ENCODE data around the gene SNAP47.

The SNAP47 gene

DNA sequence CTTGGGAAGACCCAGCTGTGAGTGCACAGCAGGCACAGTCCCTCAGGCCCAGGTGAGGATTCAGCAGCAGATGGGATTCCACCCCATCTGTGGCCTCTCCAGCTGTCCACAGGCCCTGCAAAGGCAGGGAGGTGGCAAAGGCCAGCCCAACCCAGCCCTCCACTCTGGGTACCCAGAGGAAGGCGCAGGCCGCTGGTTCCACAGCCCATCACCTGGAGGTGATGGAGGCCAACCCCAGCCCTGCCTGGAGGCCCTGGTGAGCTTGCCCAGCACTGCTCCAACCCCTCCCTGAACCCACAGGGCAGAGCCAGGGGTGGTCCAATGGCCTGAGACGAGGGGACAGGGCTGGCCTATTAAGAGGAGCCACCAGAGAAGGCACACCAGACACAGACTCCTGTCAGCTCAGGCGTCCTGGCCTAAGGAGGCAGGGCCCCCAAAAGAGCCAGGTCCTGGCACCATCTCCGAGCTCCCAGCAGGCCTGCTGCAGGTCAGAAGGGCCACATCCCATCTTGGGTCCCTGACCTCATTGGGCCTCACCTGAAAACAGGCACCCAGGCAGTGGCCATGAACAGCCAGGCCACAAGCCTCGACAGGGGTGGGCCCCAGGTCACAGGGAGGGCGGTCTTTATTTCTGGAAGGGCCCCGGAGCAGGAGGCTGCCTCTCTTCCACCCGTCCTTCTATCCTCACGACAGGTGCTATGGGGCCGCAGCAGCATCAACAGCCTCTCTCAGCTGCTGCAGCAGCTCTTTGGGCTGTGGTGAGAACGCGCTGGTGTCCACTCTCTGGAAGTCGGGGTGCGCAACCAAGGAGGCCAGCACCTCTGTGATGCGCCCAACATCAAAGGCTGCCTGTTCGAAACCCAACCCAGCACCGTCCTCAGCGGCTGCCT, 3.3 kb upstream of the SNAP47 start:
- no peak for DNase-seq (ENCODE audit: low read depth in 2 of 2)

DNA sequence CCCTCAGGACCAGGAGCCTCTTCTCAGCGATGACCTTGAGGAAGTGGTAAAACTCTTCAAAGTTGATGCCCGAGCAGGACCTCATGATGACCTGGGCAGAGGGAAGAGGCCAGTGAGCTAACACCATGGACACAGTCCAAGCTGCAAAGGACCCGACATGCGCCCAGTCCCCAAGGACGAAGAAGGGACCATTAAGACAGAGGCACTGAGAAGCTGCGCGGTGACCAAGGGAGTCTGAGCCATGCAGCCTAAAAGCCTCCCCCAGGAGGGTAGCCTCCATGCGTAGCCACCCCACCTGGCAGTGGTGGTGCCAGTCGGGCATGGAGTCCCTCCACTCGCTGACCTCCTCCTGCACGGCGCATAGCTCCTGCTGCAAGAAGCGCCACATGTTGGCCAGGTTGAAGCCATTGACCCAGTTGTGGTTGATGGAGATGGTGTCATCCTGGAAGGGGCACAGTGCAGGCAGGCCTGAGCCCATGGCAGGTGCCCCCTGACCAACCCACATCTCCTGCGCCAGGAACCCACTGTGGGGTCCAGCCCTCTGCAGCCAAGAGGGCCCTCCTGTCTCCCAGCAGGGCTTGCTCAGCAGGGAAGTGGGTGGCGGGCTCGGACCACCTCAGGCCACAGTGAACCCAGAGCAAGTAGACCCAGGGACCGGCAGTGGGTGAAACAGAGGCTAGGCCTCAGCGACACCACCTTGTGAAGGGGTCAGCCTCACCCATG, 2.5 kb upstream of the SNAP47 start:
- no peak for DNase-seq (ENCODE audit: low read depth in 2 of 2)

DNA sequence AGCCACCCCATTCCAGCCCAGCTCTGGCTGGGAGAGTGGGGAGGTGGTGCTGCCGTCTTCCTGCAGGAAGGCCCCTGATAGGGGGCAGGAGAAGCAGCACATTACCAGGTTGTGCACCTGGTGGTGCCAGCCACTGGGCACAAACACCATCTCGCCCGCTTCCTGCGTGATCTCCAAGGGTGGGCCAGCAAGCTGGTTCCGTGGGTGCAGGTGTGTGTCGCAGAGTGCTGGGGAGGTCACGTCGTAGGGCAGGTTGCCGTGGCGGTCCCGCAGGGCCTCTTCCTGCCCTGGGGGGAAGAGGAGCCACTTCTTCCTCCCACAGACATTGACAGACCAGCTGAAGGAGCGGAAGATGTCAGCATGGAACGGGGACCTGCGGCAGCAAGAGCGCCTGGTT, 1.9 kb upstream of the SNAP47 start:
- DNase-seq (ENCODE audit: low read depth in 2 of 2), result no peak

DNA sequence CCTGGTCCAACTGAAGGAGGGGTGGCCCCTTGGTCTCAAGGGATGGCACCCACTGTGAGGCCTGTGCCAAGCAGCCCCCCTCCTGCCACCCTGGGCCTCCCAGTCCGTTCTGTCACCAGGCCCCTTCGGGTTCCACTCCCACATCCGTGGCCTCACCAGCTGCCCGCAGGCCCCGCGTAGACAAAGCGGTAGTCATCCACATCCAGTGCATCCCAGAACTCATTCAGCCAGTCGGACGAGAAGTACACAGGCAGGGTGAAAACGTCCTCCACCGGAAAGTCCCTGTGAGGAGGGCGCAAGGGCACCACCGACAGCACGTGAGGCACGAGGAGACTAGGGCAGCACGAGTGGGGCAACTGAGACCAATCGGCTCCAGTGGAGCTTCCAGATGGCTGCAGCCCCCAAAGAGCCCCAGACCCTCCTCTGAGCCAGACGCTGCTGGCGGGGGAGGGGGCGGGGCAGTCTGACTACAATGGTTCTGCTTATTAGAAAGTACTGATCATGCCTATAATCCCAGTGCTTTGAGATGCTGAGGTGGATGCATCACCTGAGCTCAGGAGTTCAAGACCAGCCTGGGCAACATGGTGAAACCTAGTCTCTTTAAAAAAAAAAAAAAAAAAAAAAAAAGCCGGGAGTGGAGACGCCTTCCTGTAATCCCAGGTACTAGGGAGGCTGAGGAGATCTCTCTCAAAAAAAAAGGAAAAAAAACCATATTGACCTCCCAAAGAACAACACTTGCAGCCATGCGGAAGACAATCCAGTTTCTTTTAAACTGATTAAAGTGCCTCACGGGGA, 1.3 kb upstream of the SNAP47 start:
- no peak for DNase-seq (ENCODE audit: low read depth in 2 of 2)

DNA sequence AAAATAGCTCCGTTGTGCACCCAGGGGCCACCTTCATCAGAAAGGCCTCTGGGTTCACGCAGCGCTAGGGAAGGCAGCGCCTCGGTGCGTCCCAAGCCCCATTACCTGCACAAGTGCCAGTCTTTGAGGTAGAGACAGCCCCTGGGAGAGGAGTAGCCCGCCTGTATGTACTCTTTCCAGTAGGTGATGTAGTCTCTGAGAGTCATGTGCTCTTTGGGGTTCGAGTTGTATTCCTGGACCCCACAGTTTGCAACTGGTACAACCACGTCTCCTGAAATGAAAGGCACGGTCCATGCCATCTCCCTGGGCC, 734 bp upstream of the SNAP47 start:
- no peak for DNase-seq (ENCODE audit: low read depth in 2 of 2)

DNA sequence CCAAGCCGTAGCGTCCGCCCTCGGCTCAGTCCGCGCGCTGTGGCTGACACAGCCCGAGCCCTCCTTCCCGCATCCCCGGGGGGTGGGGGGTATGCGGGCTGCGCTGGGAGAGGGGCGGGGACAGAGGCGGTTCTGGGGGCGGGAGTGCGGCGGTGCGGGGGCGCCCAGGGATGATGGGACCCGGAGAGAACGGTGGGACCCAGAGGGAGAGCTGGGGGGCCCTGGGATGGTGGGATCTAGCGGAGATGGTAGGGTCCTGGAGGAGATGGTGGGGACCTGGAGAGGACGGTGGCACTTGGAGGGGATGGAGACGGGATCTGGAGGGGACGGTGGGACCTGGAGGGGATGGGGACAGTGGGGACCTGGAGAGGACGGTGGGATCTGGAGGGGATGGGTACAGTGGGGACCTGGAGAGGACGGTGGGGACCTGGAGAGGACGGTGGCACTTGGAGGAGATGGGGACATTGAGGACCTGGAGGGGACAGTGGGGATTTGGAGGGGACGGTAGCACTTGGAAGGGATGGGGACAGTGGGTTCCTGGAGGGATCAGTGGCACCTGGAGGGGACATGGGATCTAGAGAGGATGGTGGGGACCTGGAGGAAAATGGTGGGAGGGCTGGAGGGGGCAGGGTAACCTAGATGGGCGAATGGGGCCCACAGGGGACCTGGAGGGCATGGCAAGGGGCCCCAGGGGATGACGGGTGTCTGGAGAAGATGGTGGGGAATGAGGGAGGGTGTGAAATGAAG, 477 bp downstream of the SNAP47 start:
- DNase-seq (ENCODE audit: low read depth in 2 of 2), result no peak

DNA sequence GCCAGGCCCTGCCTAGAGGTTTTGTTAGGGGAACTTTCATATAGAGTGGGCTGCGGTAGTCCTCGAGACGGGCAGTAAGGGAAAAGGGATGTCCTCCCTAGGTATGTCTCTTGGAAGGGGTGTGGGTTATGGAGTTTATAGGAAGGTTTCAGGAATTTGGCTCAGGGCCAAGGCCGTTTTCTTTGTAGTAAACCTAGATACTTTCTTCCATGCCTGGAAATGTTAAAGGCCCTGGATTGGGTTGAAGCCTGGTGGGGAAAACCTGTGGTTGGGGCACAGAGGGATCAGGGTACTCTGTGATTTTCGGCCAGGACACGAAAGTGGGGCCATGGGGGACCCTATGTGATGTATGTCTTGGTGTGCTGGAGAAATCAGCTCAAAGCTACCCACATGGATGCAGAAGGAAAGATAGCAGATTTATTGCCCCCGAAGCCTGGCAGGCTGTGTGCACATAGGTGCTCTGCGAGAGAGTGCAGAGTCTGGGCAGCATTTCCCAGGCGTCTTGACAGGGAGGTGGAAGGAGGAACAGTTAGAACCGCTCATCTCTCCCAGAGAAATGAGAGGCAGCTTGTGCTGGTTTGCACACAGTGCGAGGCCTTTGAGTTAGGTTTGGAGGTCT, 1.7 kb downstream of the SNAP47 start:
- DNase-seq (ENCODE audit: low read depth in 2 of 2), result no peak

DNA sequence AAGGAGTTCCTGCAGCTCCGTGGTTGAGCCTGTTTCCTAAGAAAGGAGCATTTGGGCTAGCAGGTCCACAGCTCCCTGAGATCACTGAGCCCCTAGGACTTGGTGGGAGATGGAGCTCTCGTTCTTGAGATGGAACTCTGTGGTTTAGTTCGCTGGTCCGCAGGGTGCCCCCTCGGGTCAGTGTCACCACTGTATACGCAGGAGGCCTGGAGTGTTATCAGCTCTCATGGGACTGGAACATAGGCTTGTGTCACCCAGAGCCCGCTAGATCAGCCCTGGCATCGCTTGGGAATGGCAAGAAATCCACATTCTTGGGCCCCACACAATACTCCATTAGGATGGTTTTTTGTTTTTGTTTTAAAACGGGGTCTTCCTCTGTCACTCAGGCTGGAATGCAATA, 3.6 kb downstream of the SNAP47 start:
- no peak for DNase-seq (ENCODE audit: low read depth in 2 of 2)

DNA sequence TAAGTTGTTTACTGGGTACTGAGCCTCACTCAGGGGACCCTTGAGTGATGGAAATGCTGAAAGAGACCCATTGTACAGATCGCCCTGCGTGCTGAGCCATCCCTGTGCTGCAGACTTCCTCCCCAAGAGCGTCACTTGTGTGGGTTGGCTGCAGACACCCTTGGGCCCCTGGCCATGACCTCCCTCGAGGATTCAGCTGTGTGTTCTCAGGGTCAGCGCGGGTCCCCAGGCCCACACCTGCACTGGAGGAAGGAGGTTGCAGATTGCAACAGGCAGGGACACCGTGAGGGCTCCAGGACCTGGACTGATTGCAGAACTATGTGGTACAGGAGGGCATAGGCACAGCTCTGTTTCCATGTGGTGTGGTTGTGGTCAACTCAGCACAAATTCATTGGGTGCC, 4.4 kb downstream of the SNAP47 start:
- DNase-seq (ENCODE audit: low read depth in 2 of 2), result no peak

DNA sequence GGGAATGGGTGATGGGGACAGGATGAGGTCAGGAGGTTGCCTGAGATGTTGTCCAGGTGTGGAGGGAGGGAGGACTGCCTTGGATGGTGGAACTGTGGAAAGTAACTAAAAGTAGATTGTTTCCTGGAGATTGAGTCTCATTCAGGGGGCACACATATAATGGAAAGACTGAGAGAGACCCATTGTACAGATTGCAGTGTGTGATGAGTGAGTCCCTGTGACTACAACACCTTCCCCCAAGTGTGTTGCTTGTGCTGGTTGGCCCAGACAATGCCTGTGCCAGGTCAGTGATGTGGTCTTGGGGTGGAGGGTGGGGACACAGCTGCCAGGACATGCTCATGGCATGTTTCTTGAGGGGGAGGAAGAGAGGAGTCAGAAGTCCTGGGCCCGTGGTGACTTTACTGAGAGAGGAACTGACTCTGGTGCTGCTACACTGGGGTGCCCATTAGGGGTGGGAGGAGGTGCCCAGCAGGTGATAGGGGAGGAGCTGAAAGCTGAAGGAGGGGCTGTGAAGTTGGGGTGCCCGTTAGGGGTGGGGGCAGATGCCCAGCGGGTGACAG, 5.2 kb downstream of the SNAP47 start:
- no peak for DNase-seq (ENCODE audit: low read depth in 2 of 2)

DNA sequence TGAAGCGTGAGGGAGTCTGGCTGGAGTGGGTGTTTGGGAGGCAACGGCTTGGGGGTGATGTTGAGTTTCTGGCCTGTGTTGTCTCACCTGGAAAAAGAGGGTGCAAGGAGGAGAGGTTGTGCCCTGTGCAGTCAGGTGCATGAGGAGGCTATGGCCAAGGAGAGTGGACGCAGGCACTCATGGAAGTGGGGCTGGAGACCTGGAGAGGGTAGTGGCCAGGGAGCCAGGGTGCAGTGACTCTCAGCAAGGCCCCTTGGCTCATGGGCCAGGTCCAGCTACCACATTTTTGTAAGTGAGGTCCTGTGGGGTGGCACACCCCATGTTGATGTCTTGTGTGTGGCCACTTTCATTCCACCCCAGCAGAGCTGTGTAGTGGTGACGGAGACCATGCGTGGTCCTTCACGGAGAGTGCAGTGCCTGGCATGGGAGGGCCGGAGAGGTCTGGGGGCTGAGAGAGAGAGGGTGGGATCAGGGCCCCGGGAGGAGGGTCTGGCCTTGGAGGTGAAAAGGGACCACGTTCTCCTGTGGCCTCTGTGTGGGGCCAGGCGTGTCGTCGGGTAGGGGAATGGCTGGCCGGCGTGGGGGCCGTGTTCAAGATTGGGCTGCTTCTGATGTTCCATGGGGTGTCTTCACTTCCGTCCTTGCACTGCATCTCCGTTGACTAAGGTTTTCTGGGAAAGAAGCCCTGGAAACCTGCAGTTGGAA, 6.1 kb downstream of the SNAP47 start:
- no peak for DNase-seq (ENCODE audit: low read depth in 2 of 2)

DNA sequence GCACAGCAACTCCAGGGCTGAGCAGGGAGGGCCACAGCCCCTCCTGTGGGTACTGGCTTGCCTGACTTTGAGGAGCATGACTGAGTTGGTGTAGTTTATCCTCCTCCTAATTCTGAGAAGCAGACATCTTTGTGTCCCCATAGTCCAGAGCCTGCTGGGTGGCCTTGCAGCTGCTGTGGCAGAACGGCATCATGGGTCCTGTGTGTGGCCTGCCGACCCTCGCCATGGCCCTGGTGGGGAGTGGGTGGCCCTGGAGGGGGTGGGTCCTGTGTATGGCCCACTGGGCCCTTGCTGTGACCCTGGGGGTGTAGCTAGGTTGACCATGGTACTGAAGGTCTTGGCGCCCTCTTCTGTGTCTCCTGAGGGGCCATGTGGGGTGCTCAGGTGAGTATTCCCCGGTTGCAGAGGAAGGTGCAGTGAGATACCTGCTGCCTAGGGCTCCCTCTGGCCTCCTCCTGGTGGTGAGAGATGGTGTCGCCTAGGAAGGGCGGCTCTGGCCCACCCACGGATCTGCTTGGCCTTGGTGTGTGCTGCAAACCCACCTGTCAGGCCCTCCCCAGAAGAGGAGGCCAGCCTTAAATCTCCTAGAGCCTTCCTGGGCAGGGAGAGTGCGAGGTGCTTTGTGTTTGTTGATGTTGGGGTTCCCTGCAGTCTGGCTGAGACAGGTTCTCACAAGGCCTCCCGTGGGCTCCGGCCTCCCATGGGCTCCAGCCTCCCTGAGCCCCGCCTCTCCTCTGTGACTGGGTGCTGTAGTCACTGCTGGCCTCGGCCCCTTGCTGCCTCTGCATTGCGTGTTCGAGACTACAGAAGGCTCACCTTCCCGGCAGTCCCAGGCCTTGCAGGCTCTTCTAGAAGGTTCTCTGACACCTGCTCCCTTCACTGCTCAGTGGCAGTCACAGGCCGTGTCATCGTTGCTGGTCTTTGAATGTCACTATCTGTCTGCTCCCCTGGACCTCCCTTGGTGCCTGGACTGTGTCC, 7.8 kb downstream of the SNAP47 start:
- no peak for DNase-seq (ENCODE audit: low read depth in 2 of 2)

DNA sequence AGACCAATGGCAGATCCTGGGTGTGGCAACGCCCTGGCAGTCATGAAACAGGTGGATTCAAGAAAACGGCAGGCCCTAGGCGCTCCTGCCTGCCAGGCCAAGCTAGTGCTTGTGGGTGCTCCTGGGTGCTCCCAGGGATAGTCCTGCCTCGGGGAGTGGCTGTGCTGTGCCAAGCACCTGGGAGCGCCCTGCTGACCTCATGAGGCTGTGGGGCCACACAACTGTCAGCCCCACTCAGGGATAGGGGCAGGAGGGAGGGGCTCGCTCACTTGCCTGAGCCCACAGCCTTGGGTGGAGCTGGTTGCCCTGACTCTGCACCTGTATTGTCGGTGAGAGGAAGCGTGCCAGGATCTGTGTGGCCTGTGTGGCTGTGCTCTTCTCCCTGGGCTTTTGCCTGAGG, 9.4 kb downstream of the SNAP47 start:
- DNase-seq (ENCODE audit: low read depth in 2 of 2), result no peak

DNA sequence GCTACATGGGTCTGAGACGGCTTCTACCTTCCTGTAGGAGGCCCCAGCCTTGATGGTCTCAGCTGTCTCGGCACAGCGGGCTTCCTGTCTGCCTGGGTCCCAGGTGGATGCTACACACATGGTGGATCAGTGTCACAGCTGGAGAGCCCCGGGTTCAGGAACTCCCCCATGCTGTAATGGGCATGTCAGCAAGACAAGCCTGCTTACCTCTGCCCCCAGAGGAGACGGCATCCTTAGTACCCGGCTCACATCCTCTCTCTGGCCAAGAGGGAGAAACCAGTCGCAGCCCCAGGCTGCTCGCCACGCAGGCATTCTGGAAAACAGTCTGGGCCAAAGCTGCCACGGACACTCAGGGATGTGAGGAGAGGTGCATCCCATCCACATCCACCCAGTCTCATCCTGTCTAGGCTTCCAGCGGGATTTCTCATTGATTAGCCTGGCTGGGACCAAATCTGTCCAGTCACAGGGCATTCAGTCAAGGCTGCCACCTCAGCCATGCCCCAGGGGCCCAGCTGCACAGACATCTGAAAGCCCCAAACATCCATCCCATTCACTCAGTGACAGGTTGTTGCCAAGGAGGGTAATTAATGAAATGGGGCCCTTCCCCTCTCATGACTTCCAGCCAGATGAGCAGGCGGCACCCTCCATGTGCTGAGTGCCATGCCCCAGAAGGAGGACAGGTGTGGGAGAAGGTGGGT, 10.5 kb downstream of the SNAP47 start:
- no peak for DNase-seq (ENCODE audit: low read depth in 2 of 2)

DNA sequence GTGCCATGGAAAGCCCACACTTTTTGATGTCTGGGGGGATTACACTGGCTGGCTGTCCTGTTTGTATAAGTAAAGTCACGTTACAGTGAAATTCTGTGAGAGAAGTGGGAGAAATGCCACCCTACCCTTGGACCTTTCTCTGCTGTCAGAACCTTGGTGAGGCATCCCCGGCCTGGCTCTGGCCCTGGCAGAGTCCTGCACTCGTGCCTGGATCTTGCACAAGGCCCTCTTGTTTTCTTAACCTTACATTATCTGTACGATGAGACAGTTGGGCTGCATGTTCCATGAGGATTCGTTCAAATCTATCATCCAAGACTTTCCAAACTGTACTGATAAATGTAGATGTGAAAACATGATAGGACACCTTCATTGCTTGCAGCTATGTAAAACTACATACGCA, 11.4 kb downstream of the SNAP47 start:
- DNase-seq (ENCODE audit: low read depth in 2 of 2), result no peak

DNA sequence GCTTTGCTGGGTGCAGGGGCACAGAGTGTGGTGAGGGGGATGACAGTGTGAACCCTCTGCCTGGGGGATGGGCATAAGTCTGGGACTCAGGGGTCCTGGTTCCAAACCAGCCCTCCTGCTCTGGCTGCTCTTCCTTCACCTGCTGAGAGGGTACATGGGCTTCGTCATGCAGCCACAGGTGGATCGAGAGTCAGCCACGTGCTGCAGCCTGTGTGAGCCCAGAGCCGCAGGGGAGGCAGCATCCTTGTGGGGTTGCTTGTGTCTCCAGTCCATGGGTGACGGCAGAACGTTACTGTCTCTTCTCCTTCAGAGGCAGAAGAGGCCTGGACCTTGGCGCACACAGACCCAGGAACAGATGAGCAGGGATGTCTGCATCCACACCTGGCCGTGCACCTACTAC, 12.1 kb downstream of the SNAP47 start:
- no peak for DNase-seq (ENCODE audit: low read depth in 2 of 2)

DNA sequence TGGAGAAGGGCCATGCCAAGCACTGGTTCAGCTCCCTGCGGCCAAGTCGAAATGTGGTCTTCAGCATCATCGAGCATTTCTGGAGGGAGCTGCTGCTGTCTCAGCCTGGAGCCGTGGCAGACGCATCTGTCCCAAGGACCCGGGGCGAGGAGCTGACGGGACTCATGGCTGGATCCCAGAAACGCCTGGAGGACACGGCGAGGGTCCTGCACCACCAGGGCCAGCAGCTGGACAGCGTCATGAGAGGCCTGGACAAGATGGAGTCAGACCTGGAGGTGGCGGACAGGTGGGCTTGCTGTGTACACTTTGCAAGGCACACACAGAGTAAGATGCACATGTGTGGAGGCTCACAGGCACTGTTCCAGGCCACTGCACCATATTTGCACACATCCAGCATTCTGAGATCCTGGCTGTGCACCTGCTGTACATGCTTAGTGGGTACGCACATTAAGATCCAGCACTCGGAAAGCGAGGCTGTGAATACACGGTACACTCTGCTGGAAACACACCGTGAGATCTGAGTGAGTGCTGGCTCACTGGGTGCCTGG, 12.8 kb downstream of the SNAP47 start:
- DNase-seq (ENCODE audit: low read depth in 2 of 2), result no peak

DNA sequence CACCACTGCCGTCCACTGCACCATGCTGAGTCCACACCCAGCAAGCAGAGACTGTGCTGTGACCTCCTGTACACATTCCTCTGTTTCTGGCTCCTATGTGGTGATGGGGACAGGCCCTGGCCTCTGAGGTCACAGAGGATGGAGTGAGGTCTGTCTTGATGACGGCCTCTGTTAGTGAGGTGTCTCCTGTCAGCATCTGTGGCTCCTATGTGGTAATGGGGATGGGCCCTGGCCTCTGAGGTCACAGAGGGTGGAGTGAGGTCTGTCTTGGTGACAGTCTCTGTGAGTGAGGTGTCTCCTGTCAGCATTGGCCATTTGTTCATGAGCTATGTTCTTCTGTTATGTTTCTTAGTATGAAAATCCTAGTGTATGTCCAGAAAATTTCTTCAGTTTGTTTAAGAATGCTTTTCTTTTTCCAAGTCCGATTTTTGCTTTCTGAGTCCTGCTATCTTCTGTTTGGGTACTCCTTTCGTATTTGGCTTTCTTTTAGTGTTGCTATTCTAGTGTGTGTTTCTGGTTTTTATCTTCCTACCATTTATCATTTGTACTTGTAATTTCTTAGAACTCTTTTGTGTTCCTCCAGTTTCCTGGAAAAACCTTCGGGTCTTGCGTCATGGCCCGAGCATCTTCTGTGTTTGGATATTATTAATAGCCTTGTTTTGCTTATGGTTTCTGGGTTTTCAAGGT, 13.4 kb downstream of the SNAP47 start:
- no peak for DNase-seq (ENCODE audit: low read depth in 2 of 2)

All from stimulated activated CD4-positive, alpha-beta T cell treated with anti-CD3 and anti-CD28 coated beads, Interleukin-15, amount 100 ng/mL, for 48 hours (primary cell).